Activated naive CD4-positive, alpha-beta T cell treated with anti-CD3 and anti-CD28 coated beads for 36 hours (primary cell): ENCODE data around the gene MAGI3. TPM values are rescaled to one million over a fixed set of nuclear protein-coding genes. Genes with fewer than 3 reads are reported as not detected.

ENCODE experiments used
- CTCF ChIA-PET: fragments of 350-600 bp; sonication (Branson Sonifier 250); formaldehyde crosslinking; loops from one replicate; lab custom pipeline; 2021; ENCODE audit warnings: antibody characterized with exemption; lab: Charles Lee
- DNase-seq: peaks from one replicate; pipeline ENCODE4 v3.0.0-alpha.2; 2020
- H3K27ac Mint-ChIP-seq: one replicate; pipeline ENCODE4 v1.8.0; 2021; ENCODE audit warnings: mild to moderate bottlenecking, mixed read lengths
- H3K27me3 Mint-ChIP-seq: one replicate; pipeline ENCODE4 v1.8.0; 2021; ENCODE audit warnings: low read depth, mixed read lengths
- H3K36me3 Mint-ChIP-seq: one replicate; pipeline ENCODE4 v1.8.0; 2021; ENCODE audit warnings: low read depth, mixed read lengths
- H3K4me1 Mint-ChIP-seq: one replicate; pipeline ENCODE4 v1.8.0; 2021; ENCODE audit warnings: low read depth, mixed read lengths
- H3K4me3 Mint-ChIP-seq: one replicate; pipeline ENCODE4 v1.8.0; 2021; ENCODE audit warnings: mild to moderate bottlenecking, moderate library complexity, mixed read lengths
- H3K9me3 Mint-ChIP-seq: one replicate; pipeline ENCODE4 v1.8.0; 2021; ENCODE audit warnings: mixed read lengths
- intact Hi-C: fragments of 100-400 bp; cut with micrococcal nuclease; formaldehyde crosslinking; loops from one replicate; pipeline ENCODE4 v1.15.1; 2023
- total RNA-seq, 2 experiments: library from RNA; stranded (reverse); gene quantifications; one replicate each; pipeline ENCODE4 v1.2.3, GENCODE V29; 2021

MAGI3 gene
- total RNA-seq, 2 experiments from 2014 or later, result 5.9 to 6.4 TPM

GRCh38 chr1:113615425-113615824 lies 225.1 kb downstream of the MAGI3 start:
- no peak for DNase-seq
- intact Hi-C loops, result no loop called here
- no peak overlapping the region for H3K4me3 Mint-ChIP-seq
- H3K4me1 Mint-ChIP-seq, result peaks cover 8% of the 10 kb centered on the region
- H3K27ac Mint-ChIP-seq, result no peak overlapping the region
- peaks cover 4% of the 10 kb centered on the region for H3K36me3 Mint-ChIP-seq
- CTCF ChIA-PET, result interaction anchor here (0.7 kb wide), 1 partner anchor 253 kb away, joined by 3 read pairs; no protein-coding TSS in a partner anchor
- H3K27me3 Mint-ChIP-seq, result no peaks in the 10 kb centered on the region
- no peaks in the 10 kb centered on the region for H3K9me3 Mint-ChIP-seq

DNA sequence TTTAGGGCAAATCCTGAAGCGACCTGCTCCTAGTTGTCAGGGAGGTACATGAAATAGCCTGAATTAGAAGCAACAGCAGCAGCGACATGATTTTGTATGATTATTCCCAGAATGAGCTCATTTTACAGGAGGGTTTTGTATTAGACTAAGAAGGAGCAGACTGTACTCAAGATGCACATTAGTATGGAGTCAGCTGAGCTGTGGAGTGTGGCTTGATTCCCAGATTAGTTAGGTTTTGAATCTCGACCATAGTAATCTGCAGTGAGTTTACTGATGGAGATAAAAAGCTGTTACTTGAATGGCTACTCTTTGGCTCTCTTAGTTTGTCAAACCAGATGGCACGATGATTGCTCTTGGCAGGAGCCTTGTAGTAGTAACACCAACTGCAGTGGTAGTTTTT lies 225.8 kb downstream of the MAGI3 start:
- peaks cover 8% of the 10 kb centered on the region for H3K36me3 Mint-ChIP-seq
- no peaks in the 10 kb centered on the region for H3K9me3 Mint-ChIP-seq
- CTCF ChIA-PET, result interaction anchor here (0.5 to 0.7 kb wide), 5 partner anchors 252 to 523 kb away, joined by 3 to 5 read pairs (median 3); no protein-coding TSS in a partner anchor
- peaks cover 8% of the 10 kb centered on the region for H3K4me1 Mint-ChIP-seq
- no peak overlapping the region for H3K27ac Mint-ChIP-seq
- DNase-seq, result no peak
- intact Hi-C loops, result no loop called here
- H3K4me3 Mint-ChIP-seq, result no peak overlapping the region
- no peaks in the 10 kb centered on the region for H3K27me3 Mint-ChIP-seq

DNA sequence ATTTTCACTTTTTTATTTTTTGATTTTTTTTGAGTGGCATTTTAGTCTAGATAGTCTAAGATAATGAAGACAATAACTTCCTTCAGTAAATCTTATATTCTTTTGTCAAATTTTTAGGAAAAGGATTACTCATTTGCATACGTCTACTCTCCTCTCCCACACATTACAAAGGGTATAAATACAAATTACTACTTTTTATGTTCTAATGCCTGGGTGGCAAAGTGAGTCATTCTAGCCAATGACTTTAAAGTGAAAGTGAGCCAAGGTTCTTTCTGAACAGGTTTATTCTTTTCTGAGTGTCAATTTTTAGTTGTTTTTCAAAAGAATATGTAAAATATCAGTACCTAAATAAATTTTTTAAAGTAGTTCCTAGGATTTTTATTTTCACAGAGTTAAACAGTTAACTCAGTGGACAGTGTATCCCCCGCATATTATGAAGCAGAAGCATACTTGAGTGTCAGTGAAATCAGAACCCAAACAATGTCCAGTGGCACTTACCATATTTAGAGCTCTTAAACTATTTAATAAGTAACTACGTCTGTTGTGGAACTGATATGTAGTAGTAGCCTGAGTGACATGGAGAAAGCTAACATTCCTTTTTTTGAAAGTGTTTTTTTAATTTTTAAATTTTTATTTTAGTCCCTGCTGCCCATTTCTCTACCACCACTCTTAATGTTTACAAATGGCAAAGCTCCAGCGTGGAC lies 227.3 kb downstream of the MAGI3 start:
- H3K36me3 Mint-ChIP-seq, result peaks cover 4% of the 10 kb centered on the region
- intact Hi-C loops, result no loop called here
- no peaks in the 10 kb centered on the region for H3K27me3 Mint-ChIP-seq
- peaks cover 8% of the 10 kb centered on the region for H3K4me1 Mint-ChIP-seq
- no peaks in the 10 kb centered on the region for H3K9me3 Mint-ChIP-seq
- no peak overlapping the region for H3K27ac Mint-ChIP-seq
- CTCF ChIA-PET, result interaction anchor here (0.6 to 1.3 kb wide), 2 partner anchors 55 to 545 kb away, joined by 3 to 4 read pairs; partner anchors contain the start of gene LRIG2
- no peak for DNase-seq
- no peak overlapping the region for H3K4me3 Mint-ChIP-seq

- DNase-seq, result no peak
- Mint-ChIP-seq H3K36me3 (peaks cover 23% of the 10 kb centered on the region), H3K4me3 (no peak overlapping the region), H3K27me3 (no peaks in the 10 kb centered on the region), H3K9me3 (peaks cover 24% of the 10 kb centered on the region), H3K4me1 (no peaks in the 10 kb centered on the region), H3K27ac (no peak overlapping the region)
- intact Hi-C loops, result no loop called here
- CTCF ChIA-PET, result no interaction called here
These were observed 238.7 kb downstream of the MAGI3 start for GRCh38 chr1:113628997-113629396.

GRCh38 chr1:113630340-113631327 lies 240.3 kb downstream of the MAGI3 start:
- H3K27me3 Mint-ChIP-seq, result no peaks in the 10 kb centered on the region

GRCh38 chr1:113641396-113641795 lies 251.1 kb downstream of the MAGI3 start:
- CTCF ChIA-PET, result interaction anchor here (0.5 kb wide), 1 partner anchor 473 kb away, joined by 3 read pairs; no protein-coding TSS in a partner anchor
- Mint-ChIP-seq H3K27me3 (no peaks in the 10 kb centered on the region), H3K9me3 (peaks cover 2% of the 10 kb centered on the region), H3K4me3 (no peak overlapping the region), H3K27ac (no peak overlapping the region), H3K36me3 (peaks cover 10% of the 10 kb centered on the region), H3K4me1 (no peaks in the 10 kb centered on the region)
- intact Hi-C loops, result no loop called here
- no peak for DNase-seq

More at GRCh38 chr1:113630340-113631327, 240.3 kb downstream of the MAGI3 start:
- DNase-seq, result no peak
- Mint-ChIP-seq H3K27ac (no peak overlapping the region), H3K36me3 (peaks cover 18% of the 10 kb centered on the region), H3K4me3 (no peak overlapping the region), H3K4me1 (no peaks in the 10 kb centered on the region), H3K9me3 (peaks cover 24% of the 10 kb centered on the region)
- CTCF ChIA-PET, result no interaction called here
- intact Hi-C loops, result no loop called here

GRCh38 chr1:113647164-113647563 lies 256.8 kb downstream of the MAGI3 start:
- H3K4me1 Mint-ChIP-seq, result no peaks in the 10 kb centered on the region
- CTCF ChIA-PET, result no interaction called here
- H3K9me3 Mint-ChIP-seq, result no peaks in the 10 kb centered on the region
- H3K27me3 Mint-ChIP-seq, result no peaks in the 10 kb centered on the region
- H3K27ac Mint-ChIP-seq, result no peak overlapping the region
- no peak for DNase-seq
- no peak overlapping the region for H3K4me3 Mint-ChIP-seq
- H3K36me3 Mint-ChIP-seq, result peaks cover 4% of the 10 kb centered on the region
- intact Hi-C loops, result no loop called here

DNA sequence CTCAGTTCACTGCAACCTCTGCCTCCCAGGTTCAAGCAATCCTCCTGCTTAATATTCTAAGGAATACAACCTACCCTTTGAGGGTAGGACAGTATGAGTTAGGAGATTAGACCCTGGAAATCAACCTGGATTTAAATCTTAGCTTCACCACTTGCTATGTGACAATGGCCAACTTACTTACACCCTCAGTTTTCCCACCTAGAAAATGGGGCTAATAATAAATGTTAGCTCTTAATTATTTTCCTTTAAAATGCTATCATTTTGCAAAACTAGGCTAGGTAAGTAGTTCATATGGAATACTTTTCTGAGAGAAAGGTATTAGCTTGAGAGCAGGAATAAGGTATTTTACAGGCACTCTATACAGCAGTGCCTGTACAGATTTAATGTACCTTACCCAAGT lies 258.2 kb downstream of the MAGI3 start:
- no peak overlapping the region for H3K4me3 Mint-ChIP-seq
- peaks cover 4% of the 10 kb centered on the region for H3K36me3 Mint-ChIP-seq
- H3K27ac Mint-ChIP-seq, result no peak overlapping the region
- CTCF ChIA-PET, result interaction anchor here (0.7 to 1.3 kb wide), 3 partner anchors 39 to 1541 kb away, joined by 3 to 5 read pairs (median 4); no protein-coding TSS in a partner anchor
- intact Hi-C loops, result no loop called here
- H3K4me1 Mint-ChIP-seq, result no peaks in the 10 kb centered on the region
- H3K9me3 Mint-ChIP-seq, result no peaks in the 10 kb centered on the region
- no peaks in the 10 kb centered on the region for H3K27me3 Mint-ChIP-seq
- no peak for DNase-seq

DNA sequence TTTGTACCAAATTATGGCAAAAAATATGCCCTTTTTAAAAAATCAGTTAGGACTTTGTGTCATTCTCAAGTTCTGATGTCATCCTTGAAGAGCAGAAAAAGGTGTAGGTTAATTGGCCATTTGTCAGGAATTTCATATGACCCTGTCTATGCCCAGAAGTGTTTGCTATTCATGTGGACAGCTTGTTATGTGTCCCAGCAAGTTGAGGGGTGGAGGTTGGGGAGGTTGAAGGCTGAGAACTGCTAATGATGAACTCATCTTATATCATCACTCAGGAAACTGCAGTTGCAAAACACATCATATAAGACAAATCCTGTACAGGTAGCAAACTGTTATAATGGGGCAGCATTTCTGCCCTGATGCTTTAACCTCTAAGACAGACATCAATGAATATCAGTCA lies 262.5 kb downstream of the MAGI3 start:
- Mint-ChIP-seq H3K27me3 (no peaks in the 10 kb centered on the region), H3K4me1 (no peaks in the 10 kb centered on the region), H3K27ac (no peak overlapping the region), H3K4me3 (no peak overlapping the region), H3K9me3 (no peaks in the 10 kb centered on the region), H3K36me3 (no peaks in the 10 kb centered on the region)
- no peak for DNase-seq
- CTCF ChIA-PET, result no interaction called here
- intact Hi-C loops, result no loop called here

GRCh38 chr1:113653741-113654140 lies 263.4 kb downstream of the MAGI3 start:
- CTCF ChIA-PET, result no interaction called here
- H3K4me1 Mint-ChIP-seq, result no peaks in the 10 kb centered on the region
- H3K27me3 Mint-ChIP-seq, result no peaks in the 10 kb centered on the region
- no peaks in the 10 kb centered on the region for H3K36me3 Mint-ChIP-seq
- DNase-seq, result no peak
- H3K4me3 Mint-ChIP-seq, result no peak overlapping the region
- no peaks in the 10 kb centered on the region for H3K9me3 Mint-ChIP-seq
- intact Hi-C loops, result no loop called here
- H3K27ac Mint-ChIP-seq, result no peak overlapping the region

DNA sequence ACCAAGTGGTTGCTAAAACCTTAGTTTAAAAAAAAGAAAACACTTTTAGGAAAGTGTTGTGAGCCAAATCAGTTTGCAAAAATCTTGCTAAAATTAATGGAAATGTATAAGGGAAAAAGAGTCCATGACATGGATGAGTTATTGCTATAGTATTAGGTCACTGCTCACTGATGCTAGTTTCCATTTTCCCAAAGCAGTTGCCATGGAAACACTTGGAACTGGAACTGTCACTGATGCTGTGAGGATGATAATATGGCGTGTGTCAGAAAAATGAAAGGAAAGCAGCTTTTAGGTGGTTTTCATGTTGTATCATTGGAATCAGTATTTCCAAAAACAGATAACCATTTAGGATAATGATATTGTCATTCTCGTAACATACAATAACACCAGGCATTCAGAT lies 264.6 kb downstream of the MAGI3 start:
- Mint-ChIP-seq H3K27me3 (no peaks in the 10 kb centered on the region), H3K4me1 (no peaks in the 10 kb centered on the region), H3K9me3 (no peaks in the 10 kb centered on the region), H3K27ac (no peak overlapping the region), H3K4me3 (no peak overlapping the region), H3K36me3 (no peaks in the 10 kb centered on the region)
- intact Hi-C loops, result no loop called here
- CTCF ChIA-PET, result interaction anchor here (0.6 to 1.2 kb wide), 3 partner anchors 10 to 513 kb away, joined by 3 read pairs; no protein-coding TSS in a partner anchor
- no peak for DNase-seq

- intact Hi-C loops, result no loop called here
- Mint-ChIP-seq H3K27ac (no peak overlapping the region), H3K9me3 (no peaks in the 10 kb centered on the region), H3K4me3 (no peak overlapping the region), H3K27me3 (no peaks in the 10 kb centered on the region), H3K4me1 (no peaks in the 10 kb centered on the region), H3K36me3 (no peaks in the 10 kb centered on the region)
- CTCF ChIA-PET, result no interaction called here
- no peak for DNase-seq
These were observed 266.8 kb downstream of the MAGI3 start for GRCh38 chr1:113657126-113657525.
